Fibroblast of pulmonary artery (primary cell): ENCODE measurements around the gene VGLL3.

Experiments
- DNase-seq: peaks from one replicate; pipeline ENCODE4 v3.0.0-alpha.2; 2010; ENCODE audit warnings: low read depth
- H3K4me3 ChIP-seq: replicated peaks from 2 replicates; pipeline ENCODE4 v1.5.1; 2011; ENCODE audit warnings: low read depth, mild to moderate bottlenecking, control low read depth, low read length, moderate library complexity
- TF ChIP-seq, protein P1 (sequence below): IDR thresholded peaks from 2 replicates; pipeline ENCODE4 v1.5.1; 2011; ENCODE audit warnings: mild to moderate bottlenecking, control low read depth, low read length, inconsistent platforms; ENCODE audit errors: missing control alignments

The VGLL3 gene

DNA sequence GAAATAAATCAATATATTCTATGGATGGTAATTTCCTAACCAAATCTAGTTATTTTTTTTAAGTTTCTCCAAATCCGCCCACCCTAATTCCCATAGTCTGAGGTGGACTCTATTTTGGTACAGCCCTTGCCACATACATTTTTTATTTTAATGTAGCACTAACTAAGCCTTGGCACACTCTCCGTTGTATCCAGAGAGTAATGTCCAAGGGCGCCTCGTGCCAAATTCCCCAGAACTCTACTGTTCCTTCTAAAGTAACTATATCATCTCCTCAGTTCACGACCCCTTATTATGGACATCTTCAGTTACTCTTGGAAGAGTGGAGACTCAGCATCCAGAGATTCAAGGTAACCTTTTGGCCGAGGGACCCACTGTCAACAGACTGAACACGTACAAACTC is 1.3 kb downstream of the VGLL3 start:
- peak overlapping the region; percentile 87 for H3K4me3 ChIP-seq
- TF ChIP-seq, protein P1, sequence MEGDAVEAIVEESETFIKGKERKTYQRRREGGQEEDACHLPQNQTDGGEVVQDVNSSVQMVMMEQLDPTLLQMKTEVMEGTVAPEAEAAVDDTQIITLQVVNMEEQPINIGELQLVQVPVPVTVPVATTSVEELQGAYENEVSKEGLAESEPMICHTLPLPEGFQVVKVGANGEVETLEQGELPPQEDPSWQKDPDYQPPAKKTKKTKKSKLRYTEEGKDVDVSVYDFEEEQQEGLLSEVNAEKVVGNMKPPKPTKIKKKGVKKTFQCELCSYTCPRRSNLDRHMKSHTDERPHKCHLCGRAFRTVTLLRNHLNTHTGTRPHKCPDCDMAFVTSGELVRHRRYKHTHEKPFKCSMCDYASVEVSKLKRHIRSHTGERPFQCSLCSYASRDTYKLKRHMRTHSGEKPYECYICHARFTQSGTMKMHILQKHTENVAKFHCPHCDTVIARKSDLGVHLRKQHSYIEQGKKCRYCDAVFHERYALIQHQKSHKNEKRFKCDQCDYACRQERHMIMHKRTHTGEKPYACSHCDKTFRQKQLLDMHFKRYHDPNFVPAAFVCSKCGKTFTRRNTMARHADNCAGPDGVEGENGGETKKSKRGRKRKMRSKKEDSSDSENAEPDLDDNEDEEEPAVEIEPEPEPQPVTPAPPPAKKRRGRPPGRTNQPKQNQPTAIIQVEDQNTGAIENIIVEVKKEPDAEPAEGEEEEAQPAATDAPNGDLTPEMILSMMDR, result no peak
- DNase-seq, result peak; percentile 38

DNA sequence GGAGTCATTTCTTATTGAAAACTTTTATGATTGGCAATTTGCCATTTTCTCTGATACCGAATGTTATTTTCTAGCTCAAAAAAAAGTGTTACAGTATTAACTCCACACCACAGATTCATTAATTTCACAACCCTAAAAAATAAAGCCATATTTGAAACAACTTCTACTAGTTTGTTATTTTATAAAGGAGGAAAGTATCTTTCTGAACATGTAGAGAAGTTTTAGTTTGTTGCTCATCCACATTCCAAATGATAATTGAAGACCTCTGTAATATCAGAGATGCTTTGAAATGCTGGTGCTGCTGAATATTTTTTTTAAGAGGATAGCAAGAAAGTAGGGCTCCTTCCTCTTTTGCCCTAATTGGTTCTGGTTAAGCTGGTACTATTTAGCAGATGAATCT is 1.9 kb downstream of the VGLL3 start:
- TF ChIP-seq, protein P1, result no peak
- peak overlapping the region; percentile 87 for H3K4me3 ChIP-seq
- DNase-seq, result no peak

DNA sequence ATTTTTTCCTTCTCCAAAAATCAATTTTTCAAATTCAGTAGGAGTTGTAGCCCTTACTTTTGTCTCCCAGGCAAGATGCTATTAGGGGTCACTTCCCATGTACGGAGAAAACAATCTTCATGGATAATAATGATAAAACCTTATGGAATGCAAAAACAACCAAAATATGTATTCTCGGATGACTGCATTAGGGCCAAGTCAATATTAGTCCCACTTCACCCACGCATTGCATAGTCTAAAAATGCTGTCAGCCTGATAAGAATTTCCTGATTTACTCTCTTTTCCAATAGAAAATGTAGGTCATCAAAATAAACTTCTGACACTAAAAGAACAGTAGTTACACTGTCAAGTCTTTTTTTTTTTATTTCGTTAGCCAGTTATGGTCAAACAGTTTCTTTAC is 2.7 kb downstream of the VGLL3 start:
- DNase-seq, result peak; percentile 95
- peak overlapping the region; percentile 87 for H3K4me3 ChIP-seq
- TF ChIP-seq, protein P1, result no peak

DNA sequence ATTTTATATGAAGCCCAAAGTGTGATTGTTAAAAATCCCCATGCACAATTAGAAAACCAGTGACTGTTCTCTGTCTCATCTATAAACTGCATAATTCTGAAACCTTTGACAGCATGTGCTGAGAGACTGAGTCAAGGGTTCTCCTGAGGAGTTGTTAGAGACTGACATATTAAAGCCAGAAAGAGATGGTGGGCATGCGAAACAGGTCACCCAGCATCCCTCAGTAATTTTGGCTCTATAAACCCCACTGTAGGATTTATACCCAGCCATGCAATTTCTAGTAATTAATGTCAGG is 3.6 kb downstream of the VGLL3 start:
- DNase-seq, result no peak
- H3K4me3 ChIP-seq, result peak overlapping the region; percentile 87

DNA sequence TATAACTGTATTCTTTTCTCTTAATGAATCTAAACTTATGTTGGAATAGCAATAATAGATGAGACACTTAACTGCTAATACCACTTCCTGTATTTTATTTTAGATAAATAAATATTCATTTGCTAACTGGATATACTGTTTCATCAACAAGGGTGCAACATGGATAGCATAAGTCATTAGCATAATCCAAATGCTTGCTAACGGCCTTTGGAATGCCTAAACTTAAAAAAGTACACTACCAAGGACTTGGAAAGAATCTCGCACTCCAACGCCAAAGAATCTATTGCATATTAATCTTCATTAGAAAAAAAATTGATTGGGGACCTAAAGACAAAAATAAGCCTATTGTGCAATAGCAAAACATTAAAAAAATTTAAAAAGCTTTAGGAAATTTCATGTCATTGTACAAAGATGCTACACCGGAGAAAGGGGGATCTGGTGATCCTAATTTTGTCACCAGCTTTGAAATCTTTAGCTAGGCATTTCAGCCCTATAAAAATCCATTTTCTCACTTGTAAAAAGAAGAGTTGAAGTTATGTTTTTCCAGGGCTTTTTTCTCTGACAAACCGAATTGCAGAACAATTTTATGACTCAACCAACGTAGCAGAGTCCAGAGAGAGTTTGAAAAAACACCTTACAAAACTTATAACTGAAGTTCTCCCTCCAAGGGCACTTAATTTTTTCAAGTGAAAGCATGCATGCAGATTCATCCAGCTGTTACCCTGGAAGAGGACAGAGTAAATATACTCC is 4.1 kb downstream of the VGLL3 start:
- peak; percentile 63 for DNase-seq
- TF ChIP-seq, protein P1, result no peak
- peak overlapping the region; percentile 87 for H3K4me3 ChIP-seq

More for the DNA sequence above, 3.6 kb downstream of the VGLL3 start:
- TF ChIP-seq, protein P1, result no peak

DNA sequence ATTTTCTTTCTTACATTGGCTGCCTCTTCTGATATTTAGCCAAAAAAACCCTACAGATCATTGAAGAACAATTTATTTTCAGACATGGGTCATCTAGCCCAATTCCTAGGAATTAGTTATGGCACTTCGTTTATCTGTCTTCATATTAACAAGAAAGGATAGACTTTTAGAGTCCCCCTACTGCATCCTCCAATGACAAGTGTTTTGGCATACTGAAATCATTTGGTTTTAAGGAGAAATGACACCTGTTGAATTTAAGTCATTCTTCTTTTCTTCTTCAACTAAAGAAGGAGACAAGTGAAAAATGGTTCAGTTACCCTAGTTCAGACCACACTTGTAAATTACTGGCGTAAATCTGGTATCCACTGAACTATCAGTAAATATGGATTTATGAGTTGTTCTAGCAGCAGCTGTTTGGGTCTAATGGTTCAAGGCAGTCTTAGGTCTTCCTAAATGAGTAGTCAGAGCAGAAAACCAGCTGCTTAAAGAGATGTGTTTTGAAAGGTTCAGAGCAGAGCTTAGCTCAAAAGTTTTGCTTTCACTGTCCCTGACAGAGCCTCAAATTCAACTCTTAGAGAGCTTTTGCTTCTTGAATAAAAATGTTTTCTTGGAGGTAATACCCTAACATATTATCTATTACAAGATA is 5.6 kb downstream of the VGLL3 start:
- no peak for DNase-seq
- H3K4me3 ChIP-seq, result no peak overlapping the region
- TF ChIP-seq, protein P1, result no peak

DNA sequence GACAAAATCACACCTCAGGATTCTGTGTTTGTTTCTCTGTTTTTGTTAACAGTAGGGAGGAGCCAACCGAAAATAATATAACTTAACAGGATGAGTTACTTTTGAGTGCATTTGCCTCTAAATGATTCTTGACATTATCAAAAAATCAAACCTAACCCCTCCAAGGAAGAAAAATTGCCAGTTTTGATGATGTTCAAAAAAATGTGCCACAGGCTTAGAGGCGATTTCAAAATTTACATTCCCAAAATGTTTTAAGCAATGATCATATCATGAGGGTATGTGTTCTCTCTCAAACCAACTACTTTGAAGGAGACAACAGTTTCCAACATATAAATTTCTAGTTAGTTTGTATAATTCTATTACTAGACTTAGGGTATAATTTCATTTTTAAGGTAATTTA is 6.7 kb downstream of the VGLL3 start:
- no peak overlapping the region for H3K4me3 ChIP-seq
- TF ChIP-seq, protein P1, result no peak

More for the DNA sequence above, 6.7 kb downstream of the VGLL3 start:
- peak; percentile 60 for DNase-seq
